Osteocyte (in vitro differentiated cells): ENCODE measurements around the gene RNF217. TPM values are rescaled to one million over a fixed set of nuclear protein-coding genes. Genes with fewer than 3 reads are reported as not detected.
A peak's percentile ranks its signal among the peaks of the same experiment; 100 is the strongest.
"Not testable (repeated sequence)": the region's sequence is repeated elsewhere in the genome, so short reads cannot be mapped to it uniquely, and the experiment has no call there.

Experiments used
- DNase-seq: peaks from one replicate; pipeline ENCODE4 v3.0.0; 2021; ENCODE audit warnings: mixed read lengths; ENCODE audit not compliant: unreplicated experiment; ENCODE audit errors: extremely low spot score
- H3K27ac Mint-ChIP-seq: one replicate; pipeline ENCODE4 v1.8.0; 2021; ENCODE audit warnings: mild to moderate bottlenecking, mixed read lengths; ENCODE audit not compliant: unreplicated experiment
- H3K27me3 Mint-ChIP-seq: one replicate; pipeline ENCODE4 v1.8.0; 2021; ENCODE audit warnings: mixed read lengths; ENCODE audit not compliant: unreplicated experiment
- H3K36me3 Mint-ChIP-seq: one replicate; pipeline ENCODE4 v1.8.0; 2021; ENCODE audit warnings: mixed read lengths; ENCODE audit not compliant: unreplicated experiment
- H3K4me1 Mint-ChIP-seq: one replicate; pipeline ENCODE4 v1.8.0; 2021; ENCODE audit warnings: mixed read lengths; ENCODE audit not compliant: unreplicated experiment
- H3K4me3 Mint-ChIP-seq: one replicate; pipeline ENCODE4 v1.8.0; 2021; ENCODE audit warnings: mild to moderate bottlenecking, moderate library complexity, mixed read lengths; ENCODE audit not compliant: unreplicated experiment
- H3K9me3 Mint-ChIP-seq: one replicate; pipeline ENCODE4 v1.8.0; 2021; ENCODE audit warnings: mixed read lengths; ENCODE audit not compliant: unreplicated experiment
- total RNA-seq: library from RNA; stranded (reverse); gene quantifications from 2 replicates; pipeline ENCODE4 v1.2.1, GENCODE V29; 2021
- TF ChIP-seq, protein P1 (sequence below): fragments of 200-600 bp; sonication (generic); IDR thresholded peaks from 2 replicates; pipeline ENCODE4 v1.5.0; 2021; ENCODE audit warnings: antibody characterized with exemption, mild to moderate bottlenecking, moderate library complexity

The RNF217 gene
- total RNA-seq, 1 donor from 2014 or later, result 75.7 TPM

DNA sequence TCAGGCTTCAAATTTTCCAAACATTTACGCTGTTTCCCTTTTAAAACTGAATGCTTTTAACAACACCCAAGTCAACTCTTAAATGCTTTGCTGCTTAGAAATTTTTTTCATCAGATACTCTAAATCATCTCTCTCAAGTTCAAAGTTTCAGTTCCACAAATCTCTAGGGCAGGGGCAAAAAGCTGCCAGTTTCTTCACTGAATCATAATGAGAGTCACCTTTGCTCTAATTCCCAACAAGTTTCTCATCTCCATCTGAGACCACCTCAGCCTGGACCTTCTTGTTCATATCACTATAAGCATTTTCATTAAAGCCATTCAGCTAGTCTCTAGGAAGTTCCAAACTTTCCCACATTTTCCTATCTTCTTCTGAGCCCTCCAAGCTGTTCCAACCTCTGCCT lies 69.1 kb downstream of the RNF217 start:
- Mint-ChIP-seq H3K36me3 (peaks cover 20% of the 10 kb centered on the region), H3K27me3 (no peaks in the 10 kb centered on the region), H3K9me3 (peaks cover 7% of the 10 kb centered on the region), H3K4me1 (peaks cover 13% of the 10 kb centered on the region), H3K27ac (no peak overlapping the region), H3K4me3 (no peak overlapping the region)
- no peak for DNase-seq
- TF ChIP-seq, protein P1, sequence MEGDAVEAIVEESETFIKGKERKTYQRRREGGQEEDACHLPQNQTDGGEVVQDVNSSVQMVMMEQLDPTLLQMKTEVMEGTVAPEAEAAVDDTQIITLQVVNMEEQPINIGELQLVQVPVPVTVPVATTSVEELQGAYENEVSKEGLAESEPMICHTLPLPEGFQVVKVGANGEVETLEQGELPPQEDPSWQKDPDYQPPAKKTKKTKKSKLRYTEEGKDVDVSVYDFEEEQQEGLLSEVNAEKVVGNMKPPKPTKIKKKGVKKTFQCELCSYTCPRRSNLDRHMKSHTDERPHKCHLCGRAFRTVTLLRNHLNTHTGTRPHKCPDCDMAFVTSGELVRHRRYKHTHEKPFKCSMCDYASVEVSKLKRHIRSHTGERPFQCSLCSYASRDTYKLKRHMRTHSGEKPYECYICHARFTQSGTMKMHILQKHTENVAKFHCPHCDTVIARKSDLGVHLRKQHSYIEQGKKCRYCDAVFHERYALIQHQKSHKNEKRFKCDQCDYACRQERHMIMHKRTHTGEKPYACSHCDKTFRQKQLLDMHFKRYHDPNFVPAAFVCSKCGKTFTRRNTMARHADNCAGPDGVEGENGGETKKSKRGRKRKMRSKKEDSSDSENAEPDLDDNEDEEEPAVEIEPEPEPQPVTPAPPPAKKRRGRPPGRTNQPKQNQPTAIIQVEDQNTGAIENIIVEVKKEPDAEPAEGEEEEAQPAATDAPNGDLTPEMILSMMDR, result no peak

DNA sequence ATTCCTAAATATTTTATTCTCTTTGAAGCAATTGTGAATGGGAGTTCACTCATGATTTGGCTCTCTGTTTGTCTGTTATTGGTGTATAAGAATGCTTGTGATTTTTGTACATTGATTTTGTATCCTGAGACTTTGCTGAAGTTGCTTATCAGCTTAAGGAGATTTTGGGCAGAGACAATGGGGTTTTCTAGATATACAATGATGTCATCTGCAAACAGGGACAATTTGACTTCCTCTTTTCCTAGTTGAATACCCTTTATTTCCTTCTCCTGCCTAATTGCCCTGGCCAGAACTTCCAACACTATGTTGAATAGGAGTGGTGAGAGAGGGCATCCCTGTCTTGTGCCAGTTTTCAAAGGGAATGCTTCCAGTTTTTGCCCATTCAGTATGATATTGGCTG lies 72.7 kb downstream of the RNF217 start:
- not testable (repeated sequence) for H3K4me3 Mint-ChIP-seq, DNase-seq, H3K27ac Mint-ChIP-seq, H3K9me3 Mint-ChIP-seq, H3K27me3 Mint-ChIP-seq
- Mint-ChIP-seq H3K4me1 (peaks cover 16% of the 10 kb centered on the region), H3K36me3 (peaks cover 21% of the 10 kb centered on the region)

DNA sequence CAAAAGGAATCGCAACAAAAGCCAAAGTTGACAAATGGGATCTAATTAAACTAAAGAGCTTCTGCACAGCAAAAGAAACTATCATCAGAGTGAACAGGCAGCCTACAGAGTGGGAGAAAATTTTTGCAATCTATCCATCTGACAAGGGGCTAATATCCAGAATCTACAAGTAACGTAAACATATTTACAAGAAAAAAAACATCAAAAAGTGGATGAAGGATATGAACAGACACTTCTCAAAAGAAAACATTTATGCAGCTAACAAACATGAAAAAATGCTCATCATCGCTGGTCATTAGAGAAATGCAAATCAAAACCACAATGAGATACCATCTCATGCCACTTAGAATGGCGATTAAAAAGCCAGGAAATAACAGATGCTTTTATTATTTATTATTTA lies 74.2 kb downstream of the RNF217 start:
- H3K4me3 Mint-ChIP-seq, H3K27ac Mint-ChIP-seq, H3K9me3 Mint-ChIP-seq, H3K27me3 Mint-ChIP-seq, DNase-seq: not testable (repeated sequence)
- H3K4me1 Mint-ChIP-seq, result peaks cover 12% of the 10 kb centered on the region
- peaks cover 15% of the 10 kb centered on the region for H3K36me3 Mint-ChIP-seq

DNA sequence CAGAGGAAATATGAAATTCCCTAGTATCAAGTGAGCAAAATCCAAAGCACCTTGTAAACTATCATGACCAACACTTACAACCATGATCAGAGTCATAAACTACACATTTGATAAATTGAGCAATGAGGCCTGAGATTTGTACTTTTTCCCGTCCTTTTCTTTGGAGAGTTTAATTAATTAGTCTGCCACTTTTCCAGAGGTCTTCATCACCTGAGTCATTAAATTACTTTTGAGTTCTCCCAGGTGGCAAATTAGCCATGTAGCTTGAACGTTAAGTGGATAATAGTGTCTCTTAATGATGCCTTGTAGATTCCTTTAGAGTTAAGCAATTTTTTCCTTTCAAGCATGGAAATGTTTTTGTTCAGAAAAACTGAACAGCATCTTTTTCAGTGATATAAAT lies 75.6 kb downstream of the RNF217 start:
- peak overlapping the region; percentile 8 for H3K27ac Mint-ChIP-seq
- H3K4me1 Mint-ChIP-seq, result peaks cover 12% of the 10 kb centered on the region

DNA sequence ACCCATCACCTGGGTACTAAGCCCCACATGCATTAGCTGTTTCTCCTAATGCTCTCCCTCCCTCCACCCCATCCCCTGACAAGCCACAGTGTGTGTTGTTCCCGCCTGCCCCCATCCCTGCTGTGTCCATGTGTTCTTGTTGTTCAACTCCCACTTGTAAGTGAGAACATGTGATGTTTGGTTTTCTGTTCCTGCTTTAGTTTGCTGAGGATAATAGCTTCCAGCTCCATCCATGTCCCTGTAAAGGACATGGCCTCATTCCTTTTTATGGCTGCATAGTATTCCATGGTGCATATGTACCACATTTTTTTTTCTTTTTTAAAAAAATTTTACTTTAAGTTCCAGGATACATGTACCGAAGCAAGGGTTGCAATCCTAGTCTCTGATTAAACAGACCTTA lies 76.7 kb downstream of the RNF217 start:
- DNase-seq, result no peak
- peaks cover 12% of the 10 kb centered on the region for H3K4me1 Mint-ChIP-seq
- peaks cover 16% of the 10 kb centered on the region for H3K36me3 Mint-ChIP-seq
- TF ChIP-seq, protein P1, result no peak
- H3K4me3 Mint-ChIP-seq, result no peak overlapping the region
- H3K9me3 Mint-ChIP-seq, result peaks cover 6% of the 10 kb centered on the region
- H3K27me3 Mint-ChIP-seq, result no peaks in the 10 kb centered on the region
- H3K27ac Mint-ChIP-seq, result no peak overlapping the region

More for the DNA sequence above, 75.6 kb downstream of the RNF217 start:
- no peak overlapping the region for H3K4me3 Mint-ChIP-seq
- H3K36me3 Mint-ChIP-seq, result peaks cover 16% of the 10 kb centered on the region
- no peaks in the 10 kb centered on the region for H3K27me3 Mint-ChIP-seq
- peaks cover 6% of the 10 kb centered on the region for H3K9me3 Mint-ChIP-seq
- no peak for DNase-seq
- TF ChIP-seq, protein P1, result no peak

DNA sequence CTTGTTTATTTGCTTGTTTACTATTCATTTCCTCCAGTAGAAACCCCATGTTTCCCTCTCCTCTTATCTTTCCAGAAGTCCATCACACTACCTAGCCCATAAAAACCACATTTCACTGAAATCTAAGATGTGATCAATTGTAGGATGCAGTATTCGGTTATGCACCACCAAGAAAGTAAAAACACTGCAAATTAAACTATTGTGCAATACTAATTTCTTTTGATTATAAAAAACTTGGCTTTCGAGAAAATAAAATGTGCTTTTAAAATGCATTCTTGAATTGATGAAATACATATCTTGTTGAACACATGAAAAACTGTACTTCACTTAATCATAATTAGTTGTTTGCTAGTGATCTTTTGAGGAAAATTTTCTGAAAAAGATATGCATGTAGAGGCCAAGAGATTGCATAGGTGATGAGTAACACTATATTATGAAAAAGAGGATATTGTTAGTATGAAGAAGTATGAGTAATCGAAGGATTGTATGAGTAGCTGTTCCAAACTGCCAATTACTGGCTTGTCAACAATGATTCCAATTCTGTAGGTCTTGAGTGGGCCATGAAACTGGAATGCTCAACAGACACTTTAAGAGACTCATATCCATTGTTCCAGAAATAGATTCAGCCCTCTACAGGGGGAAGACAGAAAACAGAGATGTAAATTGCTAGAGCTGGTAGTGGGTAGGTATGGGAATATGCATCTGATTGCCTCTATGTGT lies 79.7 kb downstream of the RNF217 start:
- no peak overlapping the region for H3K27ac Mint-ChIP-seq
- no peak for DNase-seq

More for the DNA sequence above, 79.7 kb downstream of the RNF217 start:
- H3K4me3 Mint-ChIP-seq, result no peak overlapping the region
- peaks cover 30% of the 10 kb centered on the region for H3K36me3 Mint-ChIP-seq
- H3K9me3 Mint-ChIP-seq, result peaks cover 6% of the 10 kb centered on the region
- no peaks in the 10 kb centered on the region for H3K27me3 Mint-ChIP-seq
- TF ChIP-seq, protein P1, result no peak
- H3K4me1 Mint-ChIP-seq, result peaks cover 18% of the 10 kb centered on the region
